ENCODE data around the gene CDK17. TPM values are rescaled to one million over a fixed set of nuclear protein-coding genes. Genes with fewer than 3 reads are reported as not detected.

Gene CDK17
- total RNA-seq, 8 experiments from 2014 or later: 28.5 to 61.1 (median 45.5) TPM

DNA sequence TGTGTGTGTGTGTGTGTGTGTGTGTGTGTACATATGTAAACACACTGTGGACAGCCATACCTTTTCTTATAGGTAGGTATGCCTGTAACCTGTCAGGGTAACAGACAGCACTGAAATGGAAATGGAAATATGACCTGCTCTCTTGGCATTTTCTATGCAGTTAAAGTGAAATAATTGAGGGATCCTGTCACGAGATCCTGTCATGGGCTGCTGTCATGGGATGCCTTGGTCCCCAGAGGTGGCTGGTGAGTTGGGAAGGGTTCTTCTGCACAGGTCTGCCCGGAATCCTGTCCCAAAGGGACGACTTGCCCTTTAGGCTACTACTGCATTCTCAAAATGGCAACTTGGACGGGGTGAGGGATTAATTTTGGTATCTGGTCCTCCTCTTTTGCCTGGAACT is 158.8 kb downstream of the CDK17 start:
- 23 to 100% (median 84%) methylated on average over 1 to 3 of the region's 4 CpGs; no CpG with 5 or more reads in 7 of the 10 experiments for WGBS, 10 experiments
- peaks cover 19 to 24% of the 10 kb centered on the region in 2 donors for H3K4me1 ChIP-seq (replicated peaks in 1 of 2)
- H3K27ac ChIP-seq: no peak overlapping the region
- H3K4me3 ChIP-seq: no peak overlapping the region
- ATAC-seq (replicated peaks in 6 of 8): no peak
- in situ Hi-C loops (cut with MboI; ENCODE audit: low pct_unique_long_range_greater_than_20kb in 2 of 9, low sequenced_read_pairs in 9 of 9, unreplicated experiment in 9 of 9): no loop called here

DNA sequence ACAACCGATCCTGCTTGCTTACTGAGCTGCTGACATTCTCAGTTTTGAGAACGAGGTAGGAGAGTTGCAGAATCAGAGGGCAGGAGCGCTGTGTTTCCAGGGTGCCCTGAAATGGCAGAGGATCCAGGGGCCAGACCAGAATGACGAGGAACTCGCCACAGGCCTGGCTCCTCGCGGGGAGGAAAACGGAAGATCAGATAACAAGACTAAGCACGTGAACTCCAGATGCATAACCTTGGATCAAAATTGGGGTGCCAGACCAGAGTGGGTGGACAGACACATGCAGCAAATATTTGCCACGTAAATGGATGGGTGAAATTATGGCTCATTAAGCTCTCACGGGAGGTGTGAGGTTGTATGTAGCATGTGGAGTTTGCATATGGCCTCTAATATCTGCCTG is 159.6 kb downstream of the CDK17 start:
- 0 to 82% (median 57%) methylated on average over 1 to 5 of the region's 11 CpGs; no CpG with 5 or more reads in 3 of the 10 experiments for WGBS, 10 experiments
- ATAC-seq (replicated peaks in 6 of 8): no peak
- Histone ChIP-seq H3K4me3 (no peak overlapping the region), H3K4me1 (replicated peaks in 1 of 2) (peaks cover 19 to 24% of the 10 kb centered on the region in 2 donors), H3K27ac (peak overlapping the region in 1 of 2 donors; percentile 44)
- in situ Hi-C loops (cut with MboI; ENCODE audit: low pct_unique_long_range_greater_than_20kb in 2 of 9, low sequenced_read_pairs in 9 of 9, unreplicated experiment in 9 of 9): no loop called here

DNA sequence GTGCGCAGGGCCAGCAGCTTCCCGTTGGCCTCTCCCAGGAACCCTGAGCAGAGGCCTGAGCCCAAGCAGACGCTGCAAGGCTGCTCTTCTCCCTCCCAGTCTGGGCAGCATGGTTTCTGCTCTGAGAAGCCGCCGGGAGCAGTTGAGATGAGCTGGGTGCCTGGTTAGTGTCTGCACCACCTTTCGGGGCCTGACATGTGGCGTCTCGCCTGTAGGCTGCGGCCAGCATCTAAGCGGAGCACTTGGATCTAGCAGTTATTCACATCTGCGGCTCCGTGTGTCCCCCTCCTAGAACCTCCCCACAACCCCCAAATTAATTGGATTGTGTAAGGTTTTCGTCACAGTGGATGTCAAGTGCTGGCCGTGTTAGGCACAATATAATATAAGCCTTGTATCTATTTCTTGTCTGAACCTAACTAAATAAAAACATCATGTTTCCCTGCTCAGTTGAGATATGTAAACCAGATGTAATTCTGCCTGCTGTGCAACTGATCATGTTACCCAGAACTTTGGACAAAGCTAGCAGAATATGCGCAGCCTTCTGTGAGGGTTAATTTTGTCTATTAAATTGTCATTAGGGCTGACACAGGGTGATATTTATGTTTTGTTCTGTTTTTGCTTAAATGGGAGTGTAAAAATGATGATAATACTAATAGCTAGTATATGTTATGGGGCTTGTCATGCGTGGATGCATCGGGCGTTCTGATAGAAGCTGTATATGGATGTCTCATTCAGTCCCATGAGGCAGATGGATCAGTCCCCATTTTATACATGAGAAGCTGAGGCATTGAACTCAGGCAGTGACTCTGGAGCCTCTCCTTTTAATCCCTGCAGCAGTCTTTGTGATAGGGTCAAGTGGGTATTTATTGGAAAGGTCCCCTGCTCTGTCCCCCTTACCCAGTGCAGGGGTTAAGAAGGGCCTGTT is 160.3 kb downstream of the CDK17 start:
- H3K27ac ChIP-seq: peak overlapping the region; percentile 21 to 71
- ATAC-seq (replicated peaks in 6 of 8): peak; percentile 6 to 85 (median 54)
- H3K4me3 ChIP-seq: no peak overlapping the region
- in situ Hi-C loops (cut with MboI; ENCODE audit: low pct_unique_long_range_greater_than_20kb in 2 of 9, low sequenced_read_pairs in 9 of 9, unreplicated experiment in 9 of 9): no loop called here
- 0 to 82% (median 28%) methylated on average over 2 to 14 of the region's 18 CpGs; no CpG with 5 or more reads in 1 of the 10 experiments for WGBS, 10 experiments
- H3K4me1 ChIP-seq (replicated peaks in 1 of 2): peaks cover 19 to 24% of the 10 kb centered on the region in 2 donors

DNA sequence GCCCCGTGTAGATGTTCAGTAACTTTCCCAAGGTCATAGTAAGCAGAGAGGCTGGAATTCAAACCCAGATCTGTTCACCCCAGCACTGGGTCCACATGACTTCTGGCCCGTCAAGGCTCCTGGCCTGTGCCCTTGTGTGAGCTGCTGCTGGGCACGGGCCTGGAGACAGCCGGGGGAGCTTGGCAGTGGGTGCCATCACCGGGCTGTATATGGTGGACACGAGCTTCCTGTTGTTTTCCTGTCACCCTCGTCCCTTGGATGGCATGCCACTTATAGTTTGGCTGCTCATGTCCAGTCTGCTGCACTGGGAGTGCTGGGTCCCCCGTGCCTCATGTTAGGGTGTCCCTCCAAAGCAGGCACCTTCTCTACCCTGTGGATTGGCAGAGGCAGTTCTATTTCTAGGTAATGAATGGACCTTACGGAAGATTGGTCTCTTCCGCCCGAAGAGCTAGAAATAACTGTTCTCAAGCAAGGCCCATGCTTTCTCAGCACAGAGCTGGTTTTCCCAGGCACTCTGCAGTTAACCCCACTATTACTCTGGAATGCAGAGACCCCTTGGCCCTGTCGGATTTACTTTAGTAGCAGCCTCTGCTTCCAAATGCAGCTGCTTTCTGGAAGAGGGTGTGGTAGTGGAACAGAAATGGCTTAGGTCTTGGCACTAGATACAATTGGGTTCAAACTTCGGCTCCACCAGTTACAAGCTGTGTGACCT is 161.7 kb downstream of the CDK17 start:
- H3K27ac ChIP-seq: no peak overlapping the region
- peaks cover 19 to 24% of the 10 kb centered on the region in 2 donors for H3K4me1 ChIP-seq (replicated peaks in 1 of 2)
- in situ Hi-C loops (cut with MboI; ENCODE audit: low pct_unique_long_range_greater_than_20kb in 2 of 9, low sequenced_read_pairs in 9 of 9, unreplicated experiment in 9 of 9): no loop called here
- WGBS, 10 experiments: 0 to 94% (median 52%) methylated on average over 1 to 12 of the region's 13 CpGs
- no peak overlapping the region for H3K4me3 ChIP-seq
- no peak for ATAC-seq (replicated peaks in 6 of 8)

DNA sequence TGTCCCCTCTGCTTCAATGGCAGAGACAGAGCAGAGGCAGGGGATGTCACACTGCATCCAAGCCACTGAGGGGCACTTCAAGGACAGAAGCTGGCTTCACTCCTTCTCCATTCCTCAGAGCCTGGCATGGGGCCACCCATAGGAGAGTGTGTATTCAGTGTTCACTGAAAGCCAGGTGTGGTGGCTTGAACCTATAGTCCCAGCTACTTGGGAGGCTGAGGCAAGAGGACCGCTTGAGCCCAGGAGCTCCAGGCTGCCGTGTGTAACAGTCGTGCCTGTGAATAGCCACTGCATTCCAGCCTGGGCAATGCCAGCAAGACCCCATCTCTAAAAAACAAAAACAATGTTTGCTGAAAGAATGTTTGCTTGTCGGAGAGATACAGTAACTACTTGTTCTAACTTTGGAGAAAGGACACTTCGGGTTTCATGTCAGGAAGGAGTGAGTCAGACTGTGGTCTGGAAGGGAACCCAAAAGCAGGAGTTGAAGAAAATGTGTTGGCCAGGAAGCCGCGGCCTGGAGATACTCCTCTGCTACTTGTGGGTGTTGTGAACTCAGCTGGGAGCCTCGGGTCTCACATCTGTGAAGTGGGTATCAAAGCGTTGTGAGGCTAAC is 162.7 kb downstream of the CDK17 start:
- no peak overlapping the region for H3K4me3 ChIP-seq
- peak in 2 of 8 experiments; percentile 2 to 4 for ATAC-seq (replicated peaks in 6 of 8)
- H3K27ac ChIP-seq: no peak overlapping the region
- H3K4me1 ChIP-seq (replicated peaks in 1 of 2): peaks cover 19 to 29% of the 10 kb centered on the region in 2 donors
- 0 to 95% (median 85%) methylated on average over 2 to 7 of the region's 9 CpGs for WGBS, 10 experiments
- in situ Hi-C loops (cut with MboI; ENCODE audit: low pct_unique_long_range_greater_than_20kb in 2 of 9, low sequenced_read_pairs in 9 of 9, unreplicated experiment in 9 of 9): no loop called here

DNA sequence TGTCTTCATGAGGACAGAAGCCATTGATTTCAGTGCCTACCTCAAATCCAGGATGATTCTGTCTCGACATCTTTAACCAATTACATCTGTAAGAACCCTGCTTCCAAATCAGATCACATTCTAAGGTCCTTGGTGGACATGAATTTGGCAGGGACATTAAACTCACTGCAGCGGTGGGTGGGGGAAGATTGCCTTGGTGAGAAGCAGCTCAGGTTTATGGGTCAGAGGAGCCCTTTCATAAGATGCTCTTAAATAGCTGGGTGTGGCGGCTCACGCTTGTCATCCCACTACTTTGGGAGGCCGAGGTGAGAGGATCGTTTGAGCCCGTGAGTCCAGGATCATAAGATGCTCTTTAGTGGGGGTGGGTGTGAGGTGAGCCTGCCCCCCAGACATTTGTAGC is 163.2 kb downstream of the CDK17 start:
- ATAC-seq (replicated peaks in 6 of 8): no peak
- no peak overlapping the region for H3K4me3 ChIP-seq
- peaks cover 19 to 27% of the 10 kb centered on the region in 2 donors for H3K4me1 ChIP-seq (replicated peaks in 1 of 2)
- WGBS, 10 experiments: 17 to 98% (median 72%) methylated on average over 1 to 6 of the region's 7 CpGs; no CpG with 5 or more reads in 2 of the 10 experiments
- in situ Hi-C loops (cut with MboI; ENCODE audit: low pct_unique_long_range_greater_than_20kb in 2 of 9, low sequenced_read_pairs in 9 of 9, unreplicated experiment in 9 of 9): no loop called here
- H3K27ac ChIP-seq: no peak overlapping the region

DNA sequence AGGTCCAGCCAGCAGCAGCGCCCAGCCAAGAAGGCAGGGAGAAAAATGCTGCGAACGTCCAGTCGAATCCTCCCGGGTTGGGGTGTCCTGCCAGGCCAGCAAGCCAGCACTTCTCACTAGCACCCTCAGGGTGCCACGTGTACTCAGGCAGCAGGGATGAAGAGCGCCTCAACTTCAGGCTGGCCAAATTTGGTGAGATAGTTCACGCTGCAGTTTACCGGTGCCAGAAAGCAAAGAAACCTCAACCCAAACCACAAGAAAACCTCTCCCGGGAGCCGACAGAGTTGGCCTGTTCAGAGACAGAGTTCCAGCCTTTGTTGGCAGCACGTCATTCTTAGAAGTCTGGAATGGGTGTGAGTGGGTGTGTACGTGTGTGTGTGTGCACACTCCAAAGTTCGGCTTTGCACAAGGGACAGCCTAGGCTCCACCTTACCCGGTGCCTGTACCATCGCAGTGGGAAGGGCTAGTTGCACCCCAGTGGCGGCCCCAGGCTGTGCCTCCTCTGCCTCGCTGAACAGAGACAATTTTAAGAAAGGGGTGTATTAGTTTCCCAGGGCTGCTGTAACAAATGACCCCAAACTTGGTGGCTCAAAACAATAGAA is 163.9 kb downstream of the CDK17 start:
- in situ Hi-C loops (cut with MboI; ENCODE audit: low pct_unique_long_range_greater_than_20kb in 2 of 9, low sequenced_read_pairs in 9 of 9, unreplicated experiment in 9 of 9): no loop called here
- no peak overlapping the region for H3K27ac ChIP-seq
- peak in 2 of 8 experiments; percentile 3 to 13 for ATAC-seq (replicated peaks in 6 of 8)
- no peak overlapping the region for H3K4me3 ChIP-seq
- H3K4me1 ChIP-seq (replicated peaks in 1 of 2): peaks cover 19 to 21% of the 10 kb centered on the region in 2 donors
- WGBS, 10 experiments: 0 to 96% (median 89%) methylated on average over 2 to 8 of the region's 18 CpGs; no CpG with 5 or more reads in 4 of the 10 experiments

DNA sequence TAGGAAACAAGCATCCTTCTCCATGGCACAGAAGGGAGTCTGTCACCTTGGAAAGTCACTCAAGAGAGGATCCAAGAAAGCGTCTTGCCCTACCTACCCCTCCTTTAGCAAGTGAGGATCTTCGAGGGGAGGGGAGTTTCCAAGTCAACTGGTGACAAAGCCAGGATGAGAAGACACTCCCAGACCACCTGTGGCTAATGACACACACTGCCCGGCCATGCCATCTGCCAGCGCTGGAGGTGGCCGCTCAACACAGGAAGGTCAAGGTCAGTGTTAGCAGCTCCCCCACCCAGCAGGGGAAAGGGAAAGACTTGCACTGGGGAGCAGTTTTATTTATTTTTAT is 164.8 kb downstream of the CDK17 start:
- Histone ChIP-seq H3K4me3 (no peak overlapping the region), H3K27ac (no peak overlapping the region), H3K4me1 (replicated peaks in 1 of 2) (peaks cover 13 to 17% of the 10 kb centered on the region in 2 donors)
- 29 to 93% (median 69%) methylated on average over 1 to 3 of the region's 5 CpGs; no CpG with 5 or more reads in 6 of the 10 experiments for WGBS, 10 experiments
- in situ Hi-C loops (cut with MboI; ENCODE audit: low pct_unique_long_range_greater_than_20kb in 2 of 9, low sequenced_read_pairs in 9 of 9, unreplicated experiment in 9 of 9): no loop called here
- no peak for ATAC-seq (replicated peaks in 6 of 8)

- ATAC-seq (replicated peaks in 6 of 8): no peak
- Histone ChIP-seq H3K4me3 (no peak overlapping the region), H3K27ac (no peak overlapping the region), H3K4me1 (replicated peaks in 1 of 2) (peaks cover 7 to 10% of the 10 kb centered on the region in 2 donors)
- in situ Hi-C loops (cut with MboI; ENCODE audit: low pct_unique_long_range_greater_than_20kb in 2 of 9, low sequenced_read_pairs in 9 of 9, unreplicated experiment in 9 of 9): no loop called here
- 60 to 100% (median 100%) methylated on average over 1 to 7 of the region's 22 CpGs; no CpG with 5 or more reads in 2 of the 10 experiments for WGBS, 10 experiments
Measured at GRCh38 chr12:96234591-96235483, 165.4 kb downstream of the CDK17 start.

DNA sequence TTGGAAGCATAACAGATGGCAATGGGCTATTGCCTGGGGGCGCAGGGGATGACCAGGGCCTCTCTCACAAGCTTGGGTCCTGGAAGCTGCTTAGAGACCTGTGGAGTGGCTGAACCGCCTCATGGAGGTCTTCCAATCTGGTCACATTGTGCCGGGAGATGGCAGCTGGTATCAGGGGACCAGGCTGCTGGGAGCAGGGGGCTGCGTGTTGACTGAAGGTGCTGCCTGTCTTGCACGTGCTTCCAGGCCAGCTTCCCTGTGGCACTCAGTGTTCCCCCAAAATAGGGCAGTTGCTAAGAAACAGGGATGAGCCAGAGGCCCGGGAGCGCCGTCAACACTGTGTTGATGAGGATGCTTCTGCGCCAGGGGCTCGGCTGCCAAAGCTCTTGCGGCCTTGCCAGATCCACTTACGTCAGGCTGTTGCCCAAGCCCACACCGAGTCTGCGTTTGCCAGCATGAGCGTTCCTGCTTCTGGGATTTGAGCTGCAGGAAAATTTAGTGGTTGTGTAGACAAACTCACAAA is 166.2 kb downstream of the CDK17 start:
- 20 to 100% (median 91%) methylated on average over 1 to 6 of the region's 15 CpGs; no CpG with 5 or more reads in 5 of the 10 experiments for WGBS, 10 experiments
- ATAC-seq (replicated peaks in 6 of 8): peak in 3 of 8 experiments; percentile 11 to 53 (median 17)
- peaks cover 0 to 5% of the 10 kb centered on the region in 2 donors for H3K4me1 ChIP-seq (replicated peaks in 1 of 2)
- no peak overlapping the region for H3K27ac ChIP-seq
- H3K4me3 ChIP-seq: no peak overlapping the region
- in situ Hi-C loops (cut with MboI; ENCODE audit: low pct_unique_long_range_greater_than_20kb in 2 of 9, low sequenced_read_pairs in 9 of 9, unreplicated experiment in 9 of 9): no loop called here

- ATAC-seq (replicated peaks in 6 of 8): no peak
- H3K4me3 ChIP-seq: no peak overlapping the region
- in situ Hi-C loops (cut with MboI; ENCODE audit: low pct_unique_long_range_greater_than_20kb in 2 of 9, low sequenced_read_pairs in 9 of 9, unreplicated experiment in 9 of 9): no loop called here
- H3K27ac ChIP-seq: no peak overlapping the region
- 34 to 100% (median 85%) methylated on average over 1 to 6 of the region's 7 CpGs; no CpG with 5 or more reads in 2 of the 10 experiments for WGBS, 10 experiments
- peaks cover 0 to 5% of the 10 kb centered on the region in 2 donors for H3K4me1 ChIP-seq (replicated peaks in 1 of 2)
Measured at GRCh38 chr12:96233168-96233567, 167.1 kb downstream of the CDK17 start.

All from motor neuron (in vitro differentiated cells).